ENCODE data around the gene FAAP100.
A peak's percentile ranks its signal among the peaks of the same experiment; 100 is the strongest.

Gene FAAP100

DNA sequence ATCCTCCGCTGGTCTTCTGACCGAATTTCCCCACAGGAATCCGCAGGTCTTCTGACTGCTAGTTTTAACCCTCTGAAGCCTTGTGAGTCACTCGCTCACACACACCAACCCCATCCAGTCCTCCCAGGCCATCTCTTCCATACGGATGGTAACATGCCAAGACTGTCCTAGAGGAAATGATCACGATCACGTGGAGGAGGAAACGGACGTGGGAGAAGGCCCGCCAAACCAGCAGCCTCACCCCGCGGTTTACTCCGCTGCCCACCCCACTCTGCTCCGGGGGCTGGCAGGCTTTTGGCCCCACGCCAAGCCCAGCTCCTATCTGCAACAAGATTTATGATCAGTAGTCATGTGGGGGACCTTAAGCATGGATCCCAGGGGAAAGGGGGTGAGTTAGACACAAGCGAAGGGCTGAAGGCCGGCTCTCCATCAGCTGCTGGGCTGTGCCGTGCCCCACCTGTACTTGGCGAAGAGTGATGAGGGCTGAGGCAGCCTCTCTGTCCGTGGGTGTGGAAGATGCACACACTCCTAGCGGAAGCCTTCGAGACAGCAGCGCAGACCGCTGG lies 1.5 kb upstream of the FAAP100 start:
- Histone ChIP-seq H3K4me1 (no peaks in the 10 kb centered on the region), H3K27me3 (no peaks in the 10 kb centered on the region), H3K9me3 (no peaks in the 10 kb centered on the region), H3K4me3 (ENCODE audit: low read depth, low read length) (peak overlapping the region; percentile 88), H3K36me3 (peaks cover 17% of the 10 kb centered on the region)
- peak; percentile 60 for DNase-seq
- TF ChIP-seq, protein P1, sequence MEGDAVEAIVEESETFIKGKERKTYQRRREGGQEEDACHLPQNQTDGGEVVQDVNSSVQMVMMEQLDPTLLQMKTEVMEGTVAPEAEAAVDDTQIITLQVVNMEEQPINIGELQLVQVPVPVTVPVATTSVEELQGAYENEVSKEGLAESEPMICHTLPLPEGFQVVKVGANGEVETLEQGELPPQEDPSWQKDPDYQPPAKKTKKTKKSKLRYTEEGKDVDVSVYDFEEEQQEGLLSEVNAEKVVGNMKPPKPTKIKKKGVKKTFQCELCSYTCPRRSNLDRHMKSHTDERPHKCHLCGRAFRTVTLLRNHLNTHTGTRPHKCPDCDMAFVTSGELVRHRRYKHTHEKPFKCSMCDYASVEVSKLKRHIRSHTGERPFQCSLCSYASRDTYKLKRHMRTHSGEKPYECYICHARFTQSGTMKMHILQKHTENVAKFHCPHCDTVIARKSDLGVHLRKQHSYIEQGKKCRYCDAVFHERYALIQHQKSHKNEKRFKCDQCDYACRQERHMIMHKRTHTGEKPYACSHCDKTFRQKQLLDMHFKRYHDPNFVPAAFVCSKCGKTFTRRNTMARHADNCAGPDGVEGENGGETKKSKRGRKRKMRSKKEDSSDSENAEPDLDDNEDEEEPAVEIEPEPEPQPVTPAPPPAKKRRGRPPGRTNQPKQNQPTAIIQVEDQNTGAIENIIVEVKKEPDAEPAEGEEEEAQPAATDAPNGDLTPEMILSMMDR (IDR thresholded peaks at IDR 0.05; ENCODE audit: low read depth, low read length) = 0 out of 2 replicates have a peak, but pooled peaks have one; percentile 2

DNA sequence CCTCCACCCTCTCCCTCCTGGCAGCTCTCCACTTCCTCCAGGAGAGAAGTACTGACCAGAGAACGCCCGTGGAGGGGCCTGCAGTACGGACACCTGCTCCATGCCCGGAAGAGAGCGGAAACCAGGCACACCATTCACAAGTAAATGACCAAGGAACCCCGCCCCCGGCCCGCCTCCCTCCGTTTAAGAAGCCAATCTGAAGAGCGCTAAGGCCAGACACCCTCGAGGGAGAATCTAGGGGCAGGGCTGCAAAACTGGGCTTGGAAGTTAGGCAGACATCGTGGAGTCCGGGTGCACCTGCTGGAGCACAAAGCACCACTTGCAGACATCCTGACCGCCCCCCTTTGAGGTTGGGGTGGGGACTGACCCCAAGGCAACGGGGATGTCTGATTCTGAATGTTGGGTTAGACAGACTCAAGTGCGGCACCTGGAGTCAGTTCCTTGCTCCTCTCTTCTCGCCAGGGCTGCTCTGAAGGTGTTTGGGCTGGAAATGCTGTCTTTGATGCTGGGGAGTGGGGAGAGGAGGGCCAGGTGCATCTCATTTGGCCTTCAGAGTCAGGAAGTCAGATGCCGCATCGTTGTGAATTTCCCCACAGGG lies 964 bp upstream of the FAAP100 start:
- TF ChIP-seq, protein P1 (IDR thresholded peaks at IDR 0.05; ENCODE audit: low read depth, low read length) = peak; percentile 21; the same call in 1 of the 2 replicates
- H3K27me3 ChIP-seq = no peaks in the 10 kb centered on the region
- no peaks in the 10 kb centered on the region for H3K9me3 ChIP-seq
- peak overlapping the region; percentile 88 for H3K4me3 ChIP-seq (ENCODE audit: low read depth, low read length)
- DNase-seq = peak; percentile 84
- no peaks in the 10 kb centered on the region for H3K4me1 ChIP-seq
- H3K36me3 ChIP-seq = peaks cover 17% of the 10 kb centered on the region

DNA sequence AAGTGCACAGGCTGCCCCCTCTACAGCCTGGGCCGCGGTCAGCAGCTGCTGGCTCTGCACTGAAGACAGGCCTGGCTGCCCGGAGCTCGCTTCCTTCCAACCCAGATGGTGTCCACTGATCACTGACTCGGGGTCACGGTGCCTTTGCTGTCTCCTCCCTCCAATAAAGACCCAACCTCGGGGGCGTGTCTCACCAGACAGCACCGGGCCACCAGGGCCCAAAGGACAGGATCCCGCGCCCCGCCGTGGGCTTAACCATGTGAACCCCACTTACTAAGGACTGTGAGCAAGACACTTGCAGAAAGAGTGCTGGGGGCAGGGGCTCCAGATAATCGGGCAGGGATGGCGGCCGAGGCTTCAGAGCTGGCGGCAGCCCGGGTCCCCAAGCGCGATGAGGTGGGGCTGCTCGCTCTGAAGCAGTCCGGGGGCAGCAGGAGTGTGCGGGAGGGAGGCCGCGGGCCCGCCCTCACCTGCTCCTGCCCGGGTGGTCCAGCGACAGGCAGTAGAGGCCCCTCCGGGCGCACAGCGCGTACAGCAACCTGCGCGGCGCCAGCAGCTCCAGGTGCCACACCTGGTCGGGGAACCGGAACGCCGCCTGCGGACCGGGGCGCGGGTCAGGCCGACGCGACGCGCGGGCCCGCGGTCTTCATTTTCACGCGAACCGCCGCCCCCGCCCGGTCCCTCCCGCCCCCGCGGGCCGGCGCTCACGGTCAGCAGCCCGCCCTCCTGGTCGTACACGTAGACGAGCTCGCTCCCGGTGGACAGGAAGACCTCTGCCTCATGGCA lies 502 bp downstream of the FAAP100 start:
- Histone ChIP-seq H3K4me1 (no peaks in the 10 kb centered on the region), H3K27me3 (no peaks in the 10 kb centered on the region), H3K36me3 (peaks cover 29% of the 10 kb centered on the region), H3K4me3 (ENCODE audit: low read depth, low read length) (peak overlapping the region; percentile 88), H3K9me3 (no peaks in the 10 kb centered on the region)
- TF ChIP-seq, protein P1 (IDR thresholded peaks at IDR 0.05; ENCODE audit: low read depth, low read length) = no peak
- no peak for DNase-seq

DNA sequence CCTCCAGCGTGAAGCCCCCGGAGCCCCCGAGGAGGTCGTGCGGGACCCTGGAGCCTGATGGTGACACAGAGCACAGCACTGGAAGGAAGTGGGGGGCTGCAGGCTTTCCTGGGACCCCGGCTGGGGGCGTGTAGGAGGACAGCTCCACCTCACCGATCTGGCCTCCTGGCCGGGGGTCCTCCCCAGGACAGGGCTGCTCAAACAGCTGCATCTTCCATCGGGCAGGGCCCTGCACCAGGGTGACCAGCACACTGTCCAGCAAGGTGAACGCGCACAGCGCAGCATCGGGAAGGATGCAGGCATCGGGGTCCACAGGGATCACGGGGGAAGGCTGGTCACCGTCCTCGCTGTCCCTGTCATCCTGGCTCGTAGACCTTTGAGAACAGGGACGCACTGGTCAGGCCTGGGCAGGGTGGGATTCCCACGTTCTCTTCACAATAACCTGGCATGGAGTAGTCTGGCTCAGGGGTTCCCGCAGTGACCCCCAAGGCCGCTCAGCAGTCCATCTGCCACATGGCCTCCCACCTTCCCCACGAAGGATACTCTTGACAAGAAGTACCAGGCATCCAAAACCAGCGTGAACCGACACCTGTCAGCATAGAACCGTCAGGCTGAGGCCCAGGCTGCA lies 1.2 kb downstream of the FAAP100 start:
- peak overlapping the region; percentile 88 for H3K4me3 ChIP-seq (ENCODE audit: low read depth, low read length)
- no peaks in the 10 kb centered on the region for H3K9me3 ChIP-seq
- peaks cover 36% of the 10 kb centered on the region for H3K36me3 ChIP-seq
- no peaks in the 10 kb centered on the region for H3K27me3 ChIP-seq
- DNase-seq = no peak
- TF ChIP-seq, protein P1 (IDR thresholded peaks at IDR 0.05; ENCODE audit: low read depth, low read length) = no peak
- no peaks in the 10 kb centered on the region for H3K4me1 ChIP-seq

DNA sequence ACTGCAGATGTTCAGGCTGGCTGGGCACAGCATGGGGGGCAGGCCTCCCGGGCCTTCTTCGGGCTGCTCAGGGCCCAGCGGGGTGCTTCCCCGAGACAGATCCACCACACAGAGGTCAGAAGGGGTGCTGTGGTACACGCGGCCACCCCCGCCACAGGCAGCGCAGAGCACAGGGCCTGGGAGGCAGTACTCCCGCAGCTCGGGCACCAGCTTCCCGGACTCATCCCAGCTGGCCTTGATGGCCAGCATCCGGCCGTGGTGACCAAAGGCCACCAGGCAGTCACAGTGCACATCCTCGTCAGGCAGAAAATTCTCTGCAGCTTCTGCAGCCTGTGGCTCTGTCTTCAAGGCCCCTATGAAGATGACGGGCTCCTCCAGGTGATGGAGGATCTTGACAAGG lies 1.9 kb downstream of the FAAP100 start:
- Histone ChIP-seq H3K4me3 (ENCODE audit: low read depth, low read length) (no peak overlapping the region), H3K36me3 (peaks cover 43% of the 10 kb centered on the region), H3K27me3 (no peaks in the 10 kb centered on the region), H3K4me1 (no peaks in the 10 kb centered on the region), H3K9me3 (no peaks in the 10 kb centered on the region)
- TF ChIP-seq, protein P1 (IDR thresholded peaks at IDR 0.05; ENCODE audit: low read depth, low read length) = no peak
- DNase-seq = no peak

Measured in BE2C (cell line).